Lung (tissue), 12 donors: ENCODE results near the gene KLHL24. TPM values are rescaled to one million over a fixed set of nuclear protein-coding genes. Genes with fewer than 3 reads are reported as not detected.
A peak's percentile ranks its signal among the peaks of the same experiment; 100 is the strongest.
"Not testable (repeated sequence)": the region's sequence is repeated elsewhere in the genome, so short reads cannot be mapped to it uniquely, and the experiment has no call there.

Experiments
- ATAC-seq: fragments of 200-7000 bp; cut with Tn5 transposase; one replicate; pipeline ENCODE4 v1.9.1; 2020; ENCODE audit warnings: moderate number of reproducible peaks; ENCODE audit not compliant: insufficient read depth, low FRiP score
- DNase-seq, 3 donors: peaks; one replicate each; pipeline ENCODE4 v3.0.0-alpha.2; 2013 to 2017
- H3K27ac ChIP-seq, 2 donors: one replicate each; pipeline ENCODE4 v1.5.1; 2013; ENCODE audit warnings: mild to moderate bottlenecking in 2 of 2, moderate library complexity in 2 of 2, control low read depth in 1 of 2, inconsistent platforms in 1 of 2, low read depth in 1 of 2, low read length in 1 of 2
- H3K27me3 ChIP-seq, 3 donors: one replicate each; pipeline ENCODE4 v1.5.1; 2013; ENCODE audit warnings: low read length in 2 of 3; ENCODE audit not compliant: control insufficient read depth in 3 of 3, insufficient read depth in 3 of 3
- H3K36me3 ChIP-seq, 4 donors: one replicate each; pipeline ENCODE4 v1.5.1; 2013; ENCODE audit warnings: low read length in 4 of 4, mild to moderate bottlenecking in 1 of 4, moderate library complexity in 1 of 4; ENCODE audit not compliant: control insufficient read depth in 4 of 4, insufficient read depth in 4 of 4
- H3K4me1 ChIP-seq, 5 donors: one replicate each; pipeline ENCODE4 v1.5.1; 2013; ENCODE audit warnings: low read length in 5 of 5, mild to moderate bottlenecking in 2 of 5, moderate library complexity in 1 of 5; ENCODE audit not compliant: control insufficient read depth in 5 of 5, insufficient read depth in 5 of 5
- H3K4me3 ChIP-seq: one replicate; pipeline ENCODE4 v1.5.1; 2013; ENCODE audit warnings: mild to moderate bottlenecking, control low read depth, moderate library complexity
- H3K9ac ChIP-seq, 2 donors: one replicate each; pipeline ENCODE4 v1.5.1; 2013; ENCODE audit warnings: low read length in 2 of 2, control low read depth in 1 of 2; ENCODE audit not compliant: insufficient read depth in 1 of 2
- H3K9me3 ChIP-seq, 4 donors: one replicate each; pipeline ENCODE4 v1.5.1; 2013; ENCODE audit warnings: low read length in 3 of 4, mild to moderate bottlenecking in 1 of 4, moderate library complexity in 1 of 4; ENCODE audit not compliant: control insufficient read depth in 4 of 4, insufficient read depth in 3 of 4
- CTCF ChIP-seq: IDR thresholded peaks from 2 replicates; pipeline ENCODE4 v1.5.1; 2012; ENCODE audit warnings: mild to moderate bottlenecking; ENCODE audit errors: control extremely low read depth, extremely low read depth
- WGBS, 2 donors: extraction: QIAGEN DNeasy Blood & Tissue Kit; methylation state at CpG; one replicate each; pipeline ENCODE4 v1.1.7; 2013; 5-methylcytosine and 5-hydroxymethylcytosine counted together
- polyA plus RNA-seq, 2 donors: library from polyadenylated mRNA; stranded (reverse); fragments of 200-250 nt; gene quantifications; one replicate each; pipeline ENCODE4 v1.2.1, GENCODE V29; 2013
- total RNA-seq, 2 donors: library from RNA; depleted of rRNA in 1 of 2; stranded (reverse); fragments of >200 nt in 1 of 2; gene quantifications; one replicate each; pipeline ENCODE4 v1.2.1, GENCODE V29; 2014 to 2021
- donor health status: control.
- donor health status: control.
- donor health status: Bipolar disorder and iron deficiency.
- donor health status: healthy.
- donor health status: DM: yes; HTN: yes; CAD: no.

Gene KLHL24
- total and polyA plus RNA-seq, 4 donors, result 14.3 to 352 (median 37.9) TPM

- H3K4me1 ChIP-seq, result peaks cover 0 to 6% (median 0%) of the 10 kb centered on the region in 5 donors
- TF ChIP-seq CTCF, result no peak
- H3K36me3 ChIP-seq, result no peaks in the 10 kb centered on the region
- no peak overlapping the region for H3K9ac ChIP-seq
- no peaks in the 10 kb centered on the region for H3K27me3 ChIP-seq
- WGBS, 2 donors, result 51 to 76% methylated on average over 8 of the region's 8 CpGs
- no peak overlapping the region for H3K4me3 ChIP-seq
- peak overlapping the region; percentile 59 to 90 for H3K27ac ChIP-seq
- ATAC-seq (no peak), DNase-seq (peak in 1 of 3 donors; percentile 23)
- no peaks in the 10 kb centered on the region for H3K9me3 ChIP-seq
Observed at GRCh38 chr3:183626877-183627594, 8.4 kb upstream of the KLHL24 start.

- WGBS, 2 donors, result 74 to 89% methylated on average over 3 of the region's 3 CpGs
- Histone ChIP-seq H3K9ac (no peak overlapping the region), H3K4me1 (peaks cover 0 to 6% (median under 1%) of the 10 kb centered on the region in 5 donors), H3K27ac (peak overlapping the region; percentile 4 to 74), H3K9me3 (no peaks in the 10 kb centered on the region), H3K36me3 (no peaks in the 10 kb centered on the region), H3K27me3 (no peaks in the 10 kb centered on the region), H3K4me3 (no peak overlapping the region)
- DNase-seq (peak; percentile 63 to 84 (median 70)), ATAC-seq (peak; percentile 77)
- TF ChIP-seq CTCF, result no peak
Observed at GRCh38 chr3:183629546-183630301, 5.7 kb upstream of the KLHL24 start.

- peaks cover 0 to 6% (median 3%) of the 10 kb centered on the region in 5 donors for H3K4me1 ChIP-seq
- DNase-seq, result no peak
- no peak overlapping the region for H3K4me3 ChIP-seq
- TF ChIP-seq CTCF, result no peak
- peaks cover 0 to 5% (median 0%) of the 10 kb centered on the region in 4 donors for H3K36me3 ChIP-seq
- no peaks in the 10 kb centered on the region for H3K27me3 ChIP-seq
- H3K9ac ChIP-seq, result no peak overlapping the region
- no peaks in the 10 kb centered on the region for H3K9me3 ChIP-seq
- ATAC-seq, result no peak
- H3K27ac ChIP-seq, result no peak overlapping the region
Observed at GRCh38 chr3:183631715-183632114, 3.7 kb upstream of the KLHL24 start.

GRCh38 chr3:183632725-183633124, 2.7 kb upstream of the KLHL24 start:
- H3K27ac ChIP-seq, H3K4me3 ChIP-seq, H3K36me3 ChIP-seq, ATAC-seq, DNase-seq, H3K9ac ChIP-seq, H3K9me3 ChIP-seq, H3K27me3 ChIP-seq: not testable (repeated sequence)
- peaks cover 0 to 11% (median 7%) of the 10 kb centered on the region in 5 donors for H3K4me1 ChIP-seq
- WGBS, 2 donors, result 95 to 97% methylated on average over 8 of the region's 8 CpGs
